RWPE1 (cell line): ENCODE results near the gene ASTN2.
A peak's percentile ranks its signal among the peaks of the same experiment; 100 is the strongest.

Experiments used
- CTCF ChIA-PET: fragments of 350-600 bp; sonication (Branson Sonifier 250); formaldehyde crosslinking; extraction: SDS; loops from one replicate; lab custom pipeline; 2021; lab: Yijun Ruan, JAX
- POLR2A ChIA-PET: fragments of 400-600 bp; formaldehyde crosslinking; extraction: SDS; loops from one replicate; lab custom pipeline; 2020; ENCODE audit warnings: antibody characterized with exemption; ENCODE audit not compliant: low non-redundant PET; lab: Yijun Ruan, JAX
- DNase-seq: peaks from one replicate; pipeline ENCODE4 v3.0.0; 2012; ENCODE audit warnings: low spot score
- H3K27ac ChIP-seq: fragments of 450-650 bp; 2 replicates; pipeline ENCODE4 v1.5.1; 2017
- TF ChIP-seq, protein P1 (sequence below): fragments of 450-650 bp; conservative IDR thresholded peaks from 2 replicates; pipeline ENCODE4 v1.5.1; 2017; ENCODE audit warnings: low read depth, mild to moderate bottlenecking

ASTN2 gene

DNA sequence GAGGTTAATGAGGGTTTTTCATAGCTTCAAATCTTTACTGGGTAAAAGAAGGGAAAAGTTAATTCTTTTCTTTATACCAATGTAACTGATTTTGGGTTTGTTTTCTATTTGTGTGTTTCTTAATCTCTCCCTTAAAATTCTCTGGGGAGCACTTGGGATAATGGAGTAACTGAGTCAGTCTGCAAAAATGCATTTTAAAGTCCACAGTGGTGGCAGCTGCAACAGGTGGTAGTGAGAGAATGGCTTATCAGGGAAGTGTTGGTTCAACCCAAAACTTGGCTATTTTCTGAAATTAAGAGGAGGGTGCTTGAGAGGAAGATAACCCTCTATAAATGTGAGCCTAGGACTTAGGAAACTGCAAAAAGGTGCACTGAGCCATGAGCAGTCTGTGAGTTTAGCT, 39.9 kb upstream of the ASTN2 start:
- no peak overlapping the region for H3K27ac ChIP-seq
- TF ChIP-seq, protein P1, sequence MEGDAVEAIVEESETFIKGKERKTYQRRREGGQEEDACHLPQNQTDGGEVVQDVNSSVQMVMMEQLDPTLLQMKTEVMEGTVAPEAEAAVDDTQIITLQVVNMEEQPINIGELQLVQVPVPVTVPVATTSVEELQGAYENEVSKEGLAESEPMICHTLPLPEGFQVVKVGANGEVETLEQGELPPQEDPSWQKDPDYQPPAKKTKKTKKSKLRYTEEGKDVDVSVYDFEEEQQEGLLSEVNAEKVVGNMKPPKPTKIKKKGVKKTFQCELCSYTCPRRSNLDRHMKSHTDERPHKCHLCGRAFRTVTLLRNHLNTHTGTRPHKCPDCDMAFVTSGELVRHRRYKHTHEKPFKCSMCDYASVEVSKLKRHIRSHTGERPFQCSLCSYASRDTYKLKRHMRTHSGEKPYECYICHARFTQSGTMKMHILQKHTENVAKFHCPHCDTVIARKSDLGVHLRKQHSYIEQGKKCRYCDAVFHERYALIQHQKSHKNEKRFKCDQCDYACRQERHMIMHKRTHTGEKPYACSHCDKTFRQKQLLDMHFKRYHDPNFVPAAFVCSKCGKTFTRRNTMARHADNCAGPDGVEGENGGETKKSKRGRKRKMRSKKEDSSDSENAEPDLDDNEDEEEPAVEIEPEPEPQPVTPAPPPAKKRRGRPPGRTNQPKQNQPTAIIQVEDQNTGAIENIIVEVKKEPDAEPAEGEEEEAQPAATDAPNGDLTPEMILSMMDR, result no peak
- ChIA-PET POLR2A (no interaction called here), CTCF (interaction anchor here (0.7 kb wide), 1 partner anchor 19 kb away, joined by 3 read pairs; no protein-coding TSS in a partner anchor)
- DNase-seq, result no peak

DNA sequence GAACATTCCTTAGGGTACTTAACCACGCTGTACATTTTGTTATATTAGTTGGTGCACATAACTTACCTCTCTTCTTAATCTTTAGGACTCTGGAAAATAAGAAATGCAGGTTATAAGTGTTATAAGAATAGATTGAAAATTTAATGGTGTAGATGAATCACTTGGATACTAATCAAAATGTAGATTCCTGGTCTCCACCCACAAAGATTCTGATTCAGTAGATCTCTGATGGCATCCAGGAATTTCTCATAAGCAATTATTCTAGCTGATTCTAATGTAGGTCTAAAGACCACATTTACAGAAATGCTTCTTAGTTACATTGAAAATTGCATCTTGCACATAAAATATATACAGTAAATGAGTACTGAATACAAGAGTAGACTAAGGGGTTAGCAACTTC, 38.9 kb upstream of the ASTN2 start:
- ChIA-PET POLR2A (no interaction called here), CTCF (no interaction called here)
- TF ChIP-seq, protein P1, result no peak

DNA sequence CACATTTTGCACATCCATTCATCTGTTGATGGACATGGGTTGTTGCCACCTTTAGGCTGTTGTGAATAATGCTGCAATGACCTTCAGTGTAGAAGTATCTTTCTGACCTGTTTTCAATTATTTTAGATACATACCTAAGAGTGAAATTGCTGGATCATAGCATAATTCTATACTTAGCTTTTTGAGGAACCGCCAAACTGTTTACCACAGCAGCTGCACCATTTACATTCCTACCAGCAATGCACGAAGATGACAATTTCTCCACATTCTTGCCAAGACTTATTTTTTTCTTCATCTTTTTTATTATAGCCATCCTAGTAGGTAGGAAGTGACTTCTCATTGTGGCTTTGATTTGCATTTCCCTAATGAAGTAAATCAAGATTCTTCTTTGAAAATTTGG, 36.5 kb upstream of the ASTN2 start:
- ChIA-PET POLR2A (no interaction called here), CTCF (no interaction called here)
- TF ChIP-seq, protein P1, result 0 out of 2 replicates have a peak, but pooled peaks have one; percentile 6
- no peak for DNase-seq
- no peak overlapping the region for H3K27ac ChIP-seq

More for the DNA sequence above, 38.9 kb upstream of the ASTN2 start:
- DNase-seq, result no peak
- H3K27ac ChIP-seq, result no peak overlapping the region

DNA sequence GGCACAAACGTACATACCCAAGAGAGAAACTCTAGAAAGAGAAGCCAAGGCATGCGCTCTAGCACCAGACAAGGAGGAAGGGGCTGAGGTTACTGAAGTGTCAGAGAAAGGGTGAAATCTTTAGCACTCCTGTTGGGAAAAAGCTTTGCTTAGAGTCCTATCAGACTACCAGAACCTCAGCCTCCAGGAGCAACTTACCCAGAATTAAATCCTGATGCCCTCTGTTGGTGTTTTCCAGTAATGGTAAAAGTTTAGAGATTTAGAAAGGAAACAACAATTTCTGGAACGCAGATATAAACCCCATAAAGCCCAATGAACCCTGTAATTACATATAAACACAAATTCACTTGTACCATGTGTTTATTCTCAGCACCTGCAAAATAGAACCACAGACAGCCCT, 33.2 kb upstream of the ASTN2 start:
- DNase-seq, result no peak
- POLR2A ChIA-PET, result no interaction called here
- no peak overlapping the region for H3K27ac ChIP-seq
- CTCF ChIA-PET, result interaction anchor here (0.9 kb wide), 1 partner anchor 194 kb away, joined by 3 read pairs; no protein-coding TSS in a partner anchor
- TF ChIP-seq, protein P1, result no peak

DNA sequence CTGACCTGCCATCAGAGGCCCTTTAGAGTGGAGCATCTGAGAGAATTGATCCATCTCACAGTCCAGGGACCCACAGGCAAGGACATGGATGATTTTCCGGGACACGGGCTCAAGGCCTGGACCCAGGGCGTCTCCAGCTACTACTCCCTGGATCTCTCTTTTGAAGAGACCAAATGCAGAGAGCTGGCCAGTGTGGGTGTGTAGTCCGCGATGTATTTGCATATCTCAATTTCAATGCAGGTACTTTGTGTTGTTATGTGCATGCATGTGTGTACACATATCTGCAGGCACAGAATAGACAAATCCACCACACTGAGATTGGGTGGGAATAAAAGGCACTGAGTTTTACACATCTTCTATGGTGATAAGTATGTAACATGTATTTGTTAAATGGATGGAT, 30.8 kb upstream of the ASTN2 start:
- TF ChIP-seq, protein P1, result no peak
- no peak for DNase-seq
- CTCF ChIA-PET, result interaction anchor here (0.6 kb wide), 1 partner anchor 618 kb away, joined by 3 read pairs; no protein-coding TSS in a partner anchor
- POLR2A ChIA-PET, result no interaction called here
- no peak overlapping the region for H3K27ac ChIP-seq

DNA sequence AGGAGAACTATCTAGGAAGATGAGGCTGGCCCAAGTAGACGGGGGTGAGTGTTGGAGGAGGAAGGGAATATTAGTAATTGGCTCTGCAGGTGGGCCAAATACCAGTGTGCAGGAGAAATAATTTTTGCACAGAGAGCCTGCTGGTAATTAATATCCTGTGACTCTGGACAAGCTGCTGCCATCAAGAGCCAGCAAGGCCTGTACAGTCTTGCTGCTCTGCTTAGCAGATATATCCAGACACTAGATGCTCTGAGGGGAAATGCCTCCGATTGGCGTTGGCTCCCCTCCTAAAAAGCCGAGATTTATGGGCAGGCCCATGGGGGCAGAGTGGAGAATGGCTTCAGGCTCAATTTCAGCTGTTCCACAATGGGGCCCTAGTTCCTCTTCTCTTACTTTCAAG, 29.6 kb upstream of the ASTN2 start:
- DNase-seq, result no peak
- TF ChIP-seq, protein P1, result no peak
- CTCF ChIA-PET, result interaction anchor here (0.6 kb wide), 1 partner anchor 707 kb away, joined by 3 read pairs; no protein-coding TSS in a partner anchor

DNA sequence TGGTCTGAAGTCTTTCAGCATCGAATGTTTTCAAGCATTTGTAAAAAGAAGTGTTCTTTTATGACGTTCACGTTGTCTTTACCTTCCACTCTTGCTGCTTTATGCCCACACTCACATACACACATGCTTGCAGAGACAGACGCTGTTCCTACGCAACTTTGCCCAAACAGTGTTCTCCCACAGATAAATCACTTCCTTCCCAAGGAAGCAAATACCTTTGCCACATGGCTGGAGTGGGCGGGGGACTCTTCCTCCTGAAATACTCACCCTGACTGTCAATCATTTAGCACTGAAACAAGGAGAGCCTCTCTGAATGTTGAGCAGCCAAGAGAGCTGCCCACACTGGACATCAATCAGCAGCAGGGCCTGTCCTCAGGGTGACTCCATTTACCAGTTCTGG, 22.4 kb upstream of the ASTN2 start:
- H3K27ac ChIP-seq, result no peak overlapping the region
- TF ChIP-seq, protein P1, result no peak
- ChIA-PET POLR2A (no interaction called here), CTCF (interaction anchor here (0.5 kb wide), 1 partner anchor 365 kb away, joined by 3 read pairs; no protein-coding TSS in a partner anchor)
- no peak for DNase-seq

More for the DNA sequence above, 29.6 kb upstream of the ASTN2 start:
- POLR2A ChIA-PET, result no interaction called here
- H3K27ac ChIP-seq, result no peak overlapping the region
